ENCODE results near the gene IL1A.

Gene IL1A

DNA sequence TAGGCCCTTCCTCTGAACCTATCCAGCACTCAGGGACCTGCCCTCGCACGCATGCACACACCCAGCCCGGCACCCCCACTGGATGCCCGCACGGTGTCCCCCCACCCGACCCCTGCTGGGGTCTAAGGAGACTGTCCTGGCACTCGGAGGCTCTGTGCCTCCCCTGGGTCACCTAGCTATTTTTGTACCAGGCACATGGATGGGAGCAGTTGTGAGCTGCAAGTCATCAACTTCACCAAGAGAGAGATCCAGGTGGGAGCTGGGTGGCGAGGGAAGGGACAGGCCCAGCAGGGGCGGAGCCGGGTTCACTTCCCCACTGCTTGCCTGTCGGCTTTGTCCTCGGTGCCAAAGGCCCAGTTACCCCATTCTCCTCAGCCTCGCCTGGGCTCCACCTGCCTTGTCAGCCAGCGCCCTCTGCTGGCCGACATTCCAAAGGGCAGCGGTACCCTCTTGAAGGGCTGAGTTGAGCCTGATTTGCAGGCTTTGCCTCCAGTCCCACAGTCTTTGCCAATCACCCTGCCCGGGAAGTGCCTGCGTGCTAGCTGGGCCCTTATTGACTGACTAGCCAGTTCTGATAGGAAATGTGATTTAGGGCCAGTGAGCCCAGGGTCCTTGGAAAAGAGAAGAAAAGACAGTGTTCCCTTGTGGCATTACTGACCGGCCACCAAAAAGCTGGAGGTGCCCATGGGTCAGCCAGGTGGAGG is 57.7 kb downstream of the IL1A start:
- Histone ChIP-seq H2AFZ (ENCODE audit: low read depth, low read length) (peak overlapping the region; percentile 53; the same call in 1 of the 2 replicates), H3K79me2 (ENCODE audit: insufficient read depth, low read length) (no peaks in the 10 kb centered on the region), H3K36me3 (ENCODE audit: insufficient read depth, low read length) (no peaks in the 10 kb centered on the region), H3K4me2 (ENCODE audit: insufficient read depth, low read length) (no peak overlapping the region), H4K20me1 (ENCODE audit: insufficient read depth, low read length) (no peaks in the 10 kb centered on the region), H3K9me3 (ENCODE audit: insufficient read depth, low read length, severe bottlenecking) (no peaks in the 10 kb centered on the region), H3K27me3 (ENCODE audit: insufficient read depth, low read length, poor library complexity) (no peaks in the 10 kb centered on the region), H3K27ac (ENCODE audit: low read length) (no peak overlapping the region), H3K9ac (ENCODE audit: low read depth, low read length) (no peak overlapping the region), H3K4me3 (ENCODE audit: low read depth in 1 of 2, low read length in 2 of 2) (no peak overlapping the region), H3K4me1 (ENCODE audit: insufficient read depth, low read length) (peaks cover 8% of the 10 kb centered on the region)
- peak; percentile 88 for DNase-seq
- peak; percentile 97 for ATAC-seq (ENCODE audit: insufficient read depth, low read depth)
- TF ChIP-seq, protein P1, sequence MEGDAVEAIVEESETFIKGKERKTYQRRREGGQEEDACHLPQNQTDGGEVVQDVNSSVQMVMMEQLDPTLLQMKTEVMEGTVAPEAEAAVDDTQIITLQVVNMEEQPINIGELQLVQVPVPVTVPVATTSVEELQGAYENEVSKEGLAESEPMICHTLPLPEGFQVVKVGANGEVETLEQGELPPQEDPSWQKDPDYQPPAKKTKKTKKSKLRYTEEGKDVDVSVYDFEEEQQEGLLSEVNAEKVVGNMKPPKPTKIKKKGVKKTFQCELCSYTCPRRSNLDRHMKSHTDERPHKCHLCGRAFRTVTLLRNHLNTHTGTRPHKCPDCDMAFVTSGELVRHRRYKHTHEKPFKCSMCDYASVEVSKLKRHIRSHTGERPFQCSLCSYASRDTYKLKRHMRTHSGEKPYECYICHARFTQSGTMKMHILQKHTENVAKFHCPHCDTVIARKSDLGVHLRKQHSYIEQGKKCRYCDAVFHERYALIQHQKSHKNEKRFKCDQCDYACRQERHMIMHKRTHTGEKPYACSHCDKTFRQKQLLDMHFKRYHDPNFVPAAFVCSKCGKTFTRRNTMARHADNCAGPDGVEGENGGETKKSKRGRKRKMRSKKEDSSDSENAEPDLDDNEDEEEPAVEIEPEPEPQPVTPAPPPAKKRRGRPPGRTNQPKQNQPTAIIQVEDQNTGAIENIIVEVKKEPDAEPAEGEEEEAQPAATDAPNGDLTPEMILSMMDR (IDR thresholded peaks at IDR 0.05; ENCODE audit: borderline replicate concordance, extremely low read depth, low read length, poor library complexity, severe bottlenecking) = peak; percentile 99
- no peak for TF ChIP-seq EZH2 (IDR thresholded peaks at IDR 0.05; ENCODE audit: borderline replicate concordance, low read depth, low read length, severe bottlenecking)

DNA sequence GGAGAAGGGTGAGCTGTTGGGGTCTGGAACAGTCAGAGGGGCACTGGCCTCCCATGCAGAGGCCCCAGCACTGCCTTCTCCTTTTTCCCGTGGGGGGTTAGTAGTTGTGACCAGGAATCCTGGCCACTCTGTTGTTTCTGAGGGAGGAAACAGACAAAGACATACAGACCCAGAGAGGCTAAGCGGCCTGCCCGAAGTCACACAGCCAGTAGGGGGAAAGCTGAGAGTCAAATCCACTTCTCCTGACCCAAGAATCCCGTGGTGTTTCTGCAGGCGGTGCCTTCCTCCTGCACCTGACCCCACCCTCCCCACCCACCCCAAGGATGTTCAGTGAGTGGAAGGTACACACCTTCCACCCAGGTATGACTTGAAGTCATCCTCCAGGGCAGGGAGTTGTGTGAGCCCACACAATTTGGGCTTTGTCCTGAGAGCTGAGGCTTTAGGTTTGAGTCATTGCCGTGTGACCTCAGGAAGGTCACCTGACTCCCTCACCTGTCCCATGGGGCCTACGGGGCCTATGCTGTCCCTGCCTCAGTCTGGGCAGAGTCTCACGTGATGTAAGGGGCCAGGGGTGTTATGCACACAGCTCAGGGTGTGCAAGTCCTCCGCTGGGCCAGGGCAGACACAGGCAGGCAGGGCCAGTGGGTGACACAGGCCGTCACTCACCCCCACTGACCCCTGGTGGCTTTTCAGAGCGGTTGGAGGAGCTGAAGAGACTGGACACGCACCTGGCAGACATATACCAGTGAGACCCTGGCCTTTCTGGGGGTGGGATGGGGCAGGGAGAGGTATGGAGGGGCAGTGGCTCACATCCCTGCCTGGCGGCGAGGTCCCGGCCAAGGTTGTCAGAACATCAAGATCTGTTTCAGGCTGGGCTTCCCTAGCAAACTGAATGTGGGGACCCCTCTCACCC is 58.5 kb downstream of the IL1A start:
- Histone ChIP-seq H3K9me3 (ENCODE audit: insufficient read depth, low read length, severe bottlenecking) (no peaks in the 10 kb centered on the region), H3K36me3 (ENCODE audit: insufficient read depth, low read length) (no peaks in the 10 kb centered on the region), H3K27me3 (ENCODE audit: insufficient read depth, low read length, poor library complexity) (no peaks in the 10 kb centered on the region), H3K4me2 (ENCODE audit: insufficient read depth, low read length) (no peak overlapping the region), H3K4me3 (ENCODE audit: low read depth in 1 of 2, low read length in 2 of 2) (no peak overlapping the region), H2AFZ (ENCODE audit: low read depth, low read length) (no peak overlapping the region), H4K20me1 (ENCODE audit: insufficient read depth, low read length) (no peaks in the 10 kb centered on the region), H3K79me2 (ENCODE audit: insufficient read depth, low read length) (no peaks in the 10 kb centered on the region), H3K9ac (ENCODE audit: low read depth, low read length) (no peak overlapping the region), H3K27ac (ENCODE audit: low read length) (no peak overlapping the region), H3K4me1 (ENCODE audit: insufficient read depth, low read length) (peaks cover 8% of the 10 kb centered on the region)
- DNase-seq = no peak
- no peak for ATAC-seq (ENCODE audit: insufficient read depth, low read depth)
- TF ChIP-seq, protein P1 (IDR thresholded peaks at IDR 0.05; ENCODE audit: borderline replicate concordance, extremely low read depth, low read length, poor library complexity, severe bottlenecking) = no peak
- no peak for TF ChIP-seq EZH2 (IDR thresholded peaks at IDR 0.05; ENCODE audit: borderline replicate concordance, low read depth, low read length, severe bottlenecking)

- no peak overlapping the region for H3K9ac ChIP-seq (ENCODE audit: low read depth, low read length)
- no peaks in the 10 kb centered on the region for H3K36me3 ChIP-seq (ENCODE audit: insufficient read depth, low read length)
- peaks cover 8% of the 10 kb centered on the region for H3K4me1 ChIP-seq (ENCODE audit: insufficient read depth, low read length)
- no peaks in the 10 kb centered on the region for H3K9me3 ChIP-seq (ENCODE audit: insufficient read depth, low read length, severe bottlenecking)
- DNase-seq (peak; percentile 27), ATAC-seq (ENCODE audit: insufficient read depth, low read depth) (no peak)
- no peak overlapping the region for H3K4me2 ChIP-seq (ENCODE audit: insufficient read depth, low read length)
- no peaks in the 10 kb centered on the region for H3K27me3 ChIP-seq (ENCODE audit: insufficient read depth, low read length, poor library complexity)
- no peak overlapping the region for H2AFZ ChIP-seq (ENCODE audit: low read depth, low read length)
- H3K4me3 ChIP-seq (ENCODE audit: low read depth in 1 of 2, low read length in 2 of 2) = no peak overlapping the region
- no peaks in the 10 kb centered on the region for H4K20me1 ChIP-seq (ENCODE audit: insufficient read depth, low read length)
- no peak for TF ChIP-seq EZH2 (IDR thresholded peaks at IDR 0.05; ENCODE audit: borderline replicate concordance, low read depth, low read length, severe bottlenecking)
- TF ChIP-seq, protein P1 (IDR thresholded peaks at IDR 0.05; ENCODE audit: borderline replicate concordance, extremely low read depth, low read length, poor library complexity, severe bottlenecking) = peak; percentile 43
- H3K27ac ChIP-seq (ENCODE audit: low read length) = no peak overlapping the region
- no peaks in the 10 kb centered on the region for H3K79me2 ChIP-seq (ENCODE audit: insufficient read depth, low read length)
These were observed 59.4 kb downstream of the IL1A start for GRCh38 chr2:112724591-112725525.

Measured in DND-41 (cell line).